ENCODE results near the gene NCOA6.
"Not testable (repeated sequence)": the region's sequence is repeated elsewhere in the genome, so short reads cannot be mapped to it uniquely, and the experiment has no call there.

The NCOA6 gene

GRCh38 chr20:34781220-34781619 is 44.2 kb downstream of the NCOA6 start:
- no peaks in the 10 kb centered on the region for H3F3A ChIP-seq (ENCODE audit: insufficient read depth, low read length)
- H3K4me1 ChIP-seq (ENCODE audit: low read length), result no peaks in the 10 kb centered on the region
- H2AFZ ChIP-seq (ENCODE audit: low read length), result no peak overlapping the region
- H3K4me2 ChIP-seq (ENCODE audit: low read depth, low read length), result no peak overlapping the region
- no peak overlapping the region for H3K27ac ChIP-seq (ENCODE audit: low read length)
- TF ChIP-seq EZH2phosphoT487 (IDR thresholded peaks at IDR 0.05; ENCODE audit: low read length) (no peak), EZH2 (optimal IDR thresholded peaks at IDR 0.05; ENCODE audit: low read depth, low read length) (no peak), CTCF (IDR thresholded peaks at IDR 0.05; ENCODE audit: low read length) (no peak)
- H3K9me3 ChIP-seq (replicated peaks; ENCODE audit: insufficient read depth, low read length), result no peaks in the 10 kb centered on the region
- no peaks in the 10 kb centered on the region for H3K27me3 ChIP-seq (replicated peaks; ENCODE audit: insufficient read depth, low read length)
- no peaks in the 10 kb centered on the region for H3K9me2 ChIP-seq (replicated peaks; ENCODE audit: insufficient read depth, low read length)
- no peak for DNase-seq
- H4K20me1 ChIP-seq (ENCODE audit: insufficient read depth, low read length), result no peaks in the 10 kb centered on the region
- no peaks in the 10 kb centered on the region for H3K36me3 ChIP-seq (replicated peaks; ENCODE audit: insufficient read depth, low read length)
- no peak overlapping the region for H3K4me3 ChIP-seq (ENCODE audit: low read length)
- no peak overlapping the region for H3K9ac ChIP-seq (ENCODE audit: low read length)
- H3K79me2 ChIP-seq (ENCODE audit: low read length), result no peaks in the 10 kb centered on the region

- not testable (repeated sequence) for H2AFZ ChIP-seq (ENCODE audit: low read length); H3K9ac ChIP-seq (ENCODE audit: low read length); H3K4me3 ChIP-seq (ENCODE audit: low read length); H3K27me3 ChIP-seq (replicated peaks; ENCODE audit: insufficient read depth, low read length); H3K36me3 ChIP-seq (replicated peaks; ENCODE audit: insufficient read depth, low read length); H3K79me2 ChIP-seq (ENCODE audit: low read length); H3K9me3 ChIP-seq (replicated peaks; ENCODE audit: insufficient read depth, low read length); H4K20me1 ChIP-seq (ENCODE audit: insufficient read depth, low read length); H3F3A ChIP-seq (ENCODE audit: insufficient read depth, low read length); DNase-seq; H3K4me1 ChIP-seq (ENCODE audit: low read length); H3K4me2 ChIP-seq (ENCODE audit: low read depth, low read length); H3K9me2 ChIP-seq (replicated peaks; ENCODE audit: insufficient read depth, low read length); H3K27ac ChIP-seq (ENCODE audit: low read length)
These were observed 45.2 kb downstream of the NCOA6 start for GRCh38 chr20:34780291-34780690.

- no peak for DNase-seq
- Histone ChIP-seq H3K79me2 (ENCODE audit: low read length) (no peaks in the 10 kb centered on the region), H3K36me3 (replicated peaks; ENCODE audit: insufficient read depth, low read length) (no peaks in the 10 kb centered on the region), H3K9ac (ENCODE audit: low read length) (no peak overlapping the region), H3K4me3 (ENCODE audit: low read length) (no peak overlapping the region), H3K4me1 (ENCODE audit: low read length) (peaks cover 15% of the 10 kb centered on the region), H3K27ac (ENCODE audit: low read length) (no peak overlapping the region), H3K9me3 (replicated peaks; ENCODE audit: insufficient read depth, low read length) (no peaks in the 10 kb centered on the region), H3K4me2 (ENCODE audit: low read depth, low read length) (no peak overlapping the region), H4K20me1 (ENCODE audit: insufficient read depth, low read length) (no peaks in the 10 kb centered on the region), H3K27me3 (replicated peaks; ENCODE audit: insufficient read depth, low read length) (no peaks in the 10 kb centered on the region), H3K9me2 (replicated peaks; ENCODE audit: insufficient read depth, low read length) (no peaks in the 10 kb centered on the region), H2AFZ (ENCODE audit: low read length) (no peak overlapping the region), H3F3A (ENCODE audit: insufficient read depth, low read length) (peaks cover 15% of the 10 kb centered on the region)
- TF ChIP-seq CTCF (IDR thresholded peaks at IDR 0.05; ENCODE audit: low read length) (no peak), EZH2 (optimal IDR thresholded peaks at IDR 0.05; ENCODE audit: low read depth, low read length) (no peak), EZH2phosphoT487 (IDR thresholded peaks at IDR 0.05; ENCODE audit: low read length) (no peak)
These were observed 49.3 kb downstream of the NCOA6 start for GRCh38 chr20:34776177-34776576.

- Histone ChIP-seq H3K4me3 (ENCODE audit: low read length) (no peak overlapping the region), H2AFZ (ENCODE audit: low read length) (no peak overlapping the region), H3K9me2 (replicated peaks; ENCODE audit: insufficient read depth, low read length) (no peaks in the 10 kb centered on the region), H3F3A (ENCODE audit: insufficient read depth, low read length) (peaks cover 20% of the 10 kb centered on the region), H3K9ac (ENCODE audit: low read length) (no peak overlapping the region), H3K4me1 (ENCODE audit: low read length) (peaks cover 21% of the 10 kb centered on the region), H4K20me1 (ENCODE audit: insufficient read depth, low read length) (no peaks in the 10 kb centered on the region), H3K9me3 (replicated peaks; ENCODE audit: insufficient read depth, low read length) (no peaks in the 10 kb centered on the region), H3K4me2 (ENCODE audit: low read depth, low read length) (no peak overlapping the region), H3K36me3 (replicated peaks; ENCODE audit: insufficient read depth, low read length) (no peaks in the 10 kb centered on the region), H3K27ac (ENCODE audit: low read length) (no peak overlapping the region), H3K27me3 (replicated peaks; ENCODE audit: insufficient read depth, low read length) (no peaks in the 10 kb centered on the region), H3K79me2 (ENCODE audit: low read length) (no peaks in the 10 kb centered on the region)
- TF ChIP-seq CTCF (IDR thresholded peaks at IDR 0.05; ENCODE audit: low read length), result no peak
- no peak for TF ChIP-seq EZH2 (optimal IDR thresholded peaks at IDR 0.05; ENCODE audit: low read depth, low read length)
- TF ChIP-seq EZH2phosphoT487 (IDR thresholded peaks at IDR 0.05; ENCODE audit: low read length), result no peak
- DNase-seq, result no peak
These were observed 50.6 kb downstream of the NCOA6 start for GRCh38 chr20:34774886-34775285.

Measured in MM.1S (cell line).